ENCODE measurements around the gene IL2RA.

The IL2RA gene

GRCh38 chr10:6091630-6092029 lies 29.5 kb upstream of the IL2RA start:
- no peak for DNase-seq (ENCODE audit: low read depth)
- H3K4me3 ChIP-seq (ENCODE audit: low read length) = no peak overlapping the region
- no peak for TF ChIP-seq CTCF (conservative IDR thresholded peaks at IDR 0.05; ENCODE audit: low read length)

GRCh38 chr10:6089334-6090219 lies 27.4 kb upstream of the IL2RA start:
- peak; percentile 32 for DNase-seq (ENCODE audit: low read depth)
- peak overlapping the region; percentile 88 for H3K4me3 ChIP-seq (ENCODE audit: low read length)
- no peak for TF ChIP-seq CTCF (conservative IDR thresholded peaks at IDR 0.05; ENCODE audit: low read length)

- TF ChIP-seq CTCF (conservative IDR thresholded peaks at IDR 0.05; ENCODE audit: low read length) = peak; percentile 98
- DNase-seq (ENCODE audit: low read depth) = peak; percentile 97
- peak within 1 kb of the TSS; percentile 88 for H3K4me3 ChIP-seq (ENCODE audit: low read length)
These were observed 26.7 kb upstream of the IL2RA start, which contains the start of gene RBM17 for GRCh38 chr10:6088721-6089333. Gene RBM17, plus strand, starts transcription at chr10:6089034. Its CDS starts 8,032 bp downstream, at chr10:6097066.

GRCh38 chr10:6086375-6087233 lies 24.4 kb upstream of the IL2RA start:
- peak overlapping the region; percentile 28 for H3K4me3 ChIP-seq (ENCODE audit: low read length)
- DNase-seq (ENCODE audit: low read depth) = peak; percentile 89
- TF ChIP-seq CTCF (conservative IDR thresholded peaks at IDR 0.05; ENCODE audit: low read length) = peak; percentile 95

GRCh38 chr10:6083523-6084475 lies 21.6 kb upstream of the IL2RA start:
- H3K4me3 ChIP-seq (ENCODE audit: low read length) = no peak overlapping the region
- no peak for TF ChIP-seq CTCF (conservative IDR thresholded peaks at IDR 0.05; ENCODE audit: low read length)
- peak; percentile 46 for DNase-seq (ENCODE audit: low read depth)
